ENCODE results near the gene FBL. TPM values are rescaled to one million over a fixed set of nuclear protein-coding genes. Genes with fewer than 3 reads are reported as not detected.

Gene FBL
- polyA plus RNA-seq, 1 donor (not counting 4 experiments of a cell fraction or from before 2014, with no cell fraction given), result 357 TPM

DNA sequence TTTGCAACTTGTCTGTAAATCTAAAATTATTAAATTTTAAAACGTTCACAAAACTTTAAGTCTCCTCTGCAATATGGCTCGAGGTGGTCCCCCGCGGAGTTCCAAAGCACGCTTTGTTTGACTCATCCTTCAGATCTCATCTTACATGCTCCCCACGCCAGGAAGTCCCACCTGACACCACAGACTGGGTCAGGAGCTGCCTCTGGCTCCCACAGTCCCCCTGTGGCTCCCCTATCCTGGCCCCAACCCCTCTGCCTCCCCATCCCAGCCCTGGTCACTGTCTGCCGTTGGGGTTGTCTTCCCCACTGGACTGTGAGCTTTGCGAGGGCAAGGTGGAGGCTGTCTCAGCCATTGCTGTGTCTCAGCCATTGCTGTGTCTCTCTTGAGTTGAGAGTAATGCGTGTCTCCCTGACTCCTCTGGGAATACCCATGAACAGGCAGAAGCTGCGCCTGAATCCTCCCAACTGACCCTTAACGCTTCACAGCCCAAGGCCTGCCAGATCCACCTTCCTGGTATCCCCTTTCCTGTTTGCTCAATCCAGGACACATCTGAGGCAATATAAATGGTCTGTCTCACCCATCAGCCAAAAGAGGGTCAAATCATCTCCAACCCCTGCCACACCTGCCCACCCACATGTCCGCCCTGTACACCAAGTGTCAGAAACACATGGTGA is 28.2 kb downstream of the FBL start:
- no peak for TF ChIP-seq CTCF (optimal IDR thresholded peaks at IDR 0.05 in 1 of 3, IDR thresholded peaks at IDR 0.05 in 1 of 3, conservative IDR thresholded peaks at IDR 0.05 in 1 of 3; ENCODE audit: extremely low read depth in 1 of 3, insufficient read depth in 2 of 3, low read length in 3 of 3)
- no peak for TF ChIP-seq EZH2 (IDR thresholded peaks at IDR 0.05; ENCODE audit: low read length)
- H2AFZ ChIP-seq (ENCODE audit: control insufficient read depth, low read length), result no peak overlapping the region
- FAIRE-seq (no peak), DNase-seq (ENCODE audit: low read depth, low spot score) (no peak)
- no peak overlapping the region for H3K4me2 ChIP-seq (ENCODE audit: control insufficient read depth, extremely low read depth, insufficient read depth, low read depth, low read length)
- dilution Hi-C loops (cut with MboI; ENCODE audit: extremely low pct_ligation_motif_present, low sequenced_read_pairs), result no loop called here
- no peak overlapping the region for H3K27ac ChIP-seq (ENCODE audit: control insufficient read depth, insufficient read depth, low read length)
- H3K9me1 ChIP-seq (ENCODE audit: control insufficient read depth, extremely low read depth, insufficient read depth, low read length), result no peaks in the 10 kb centered on the region
- H3K4me1 ChIP-seq (ENCODE audit: control insufficient read depth, extremely low read depth, insufficient read depth, low read length), result no peaks in the 10 kb centered on the region
- H3K9ac ChIP-seq (ENCODE audit: control insufficient read depth, extremely low read depth, insufficient read depth, low read length), result no peak overlapping the region
- H4K20me1 ChIP-seq (ENCODE audit: control insufficient read depth, extremely low read depth, insufficient read depth, low read length), result no peaks in the 10 kb centered on the region
- H3K4me3 ChIP-seq (ENCODE audit: control insufficient read depth in 2 of 3, extremely low read depth in 1 of 3, insufficient read depth in 2 of 3, low read depth in 1 of 3, low read length in 3 of 3), result no peak overlapping the region
- no peaks in the 10 kb centered on the region for H3K9me3 ChIP-seq (ENCODE audit: control insufficient read depth, low read depth, low read length)
- peaks cover 0 to 2% of the 10 kb centered on the region in 2 experiments for H3K36me3 ChIP-seq (ENCODE audit: control insufficient read depth in 2 of 2, extremely low read depth in 1 of 2, insufficient read depth in 2 of 2, low read length in 2 of 2)
- no peaks in the 10 kb centered on the region for H3K79me2 ChIP-seq (ENCODE audit: control insufficient read depth, insufficient read depth, low read length)
- no peaks in the 10 kb centered on the region for H3K27me3 ChIP-seq (ENCODE audit: control insufficient read depth, extremely low read depth, insufficient read depth, low read length)

- no peak for FAIRE-seq
- Histone ChIP-seq H3K9me3 (ENCODE audit: control insufficient read depth, low read depth, low read length) (no peaks in the 10 kb centered on the region), H3K9ac (ENCODE audit: control insufficient read depth, extremely low read depth, insufficient read depth, low read length) (no peak overlapping the region), H3K4me1 (ENCODE audit: control insufficient read depth, extremely low read depth, insufficient read depth, low read length) (no peaks in the 10 kb centered on the region), H3K9me1 (ENCODE audit: control insufficient read depth, extremely low read depth, insufficient read depth, low read length) (no peaks in the 10 kb centered on the region), H3K79me2 (ENCODE audit: control insufficient read depth, insufficient read depth, low read length) (no peaks in the 10 kb centered on the region), H2AFZ (ENCODE audit: control insufficient read depth, low read length) (no peak overlapping the region), H4K20me1 (ENCODE audit: control insufficient read depth, extremely low read depth, insufficient read depth, low read length) (no peaks in the 10 kb centered on the region), H3K4me2 (ENCODE audit: control insufficient read depth, extremely low read depth, insufficient read depth, low read depth, low read length) (no peak overlapping the region), H3K27me3 (ENCODE audit: control insufficient read depth, extremely low read depth, insufficient read depth, low read length) (no peaks in the 10 kb centered on the region), H3K36me3 (ENCODE audit: control insufficient read depth in 2 of 2, extremely low read depth in 1 of 2, insufficient read depth in 2 of 2, low read length in 2 of 2) (no peaks in the 10 kb centered on the region), H3K27ac (ENCODE audit: control insufficient read depth, insufficient read depth, low read length) (no peak overlapping the region), H3K4me3 (ENCODE audit: control insufficient read depth in 2 of 3, extremely low read depth in 1 of 3, insufficient read depth in 2 of 3, low read depth in 1 of 3, low read length in 3 of 3) (no peak overlapping the region)
- dilution Hi-C loops (cut with MboI; ENCODE audit: extremely low pct_ligation_motif_present, low sequenced_read_pairs), result no loop called here
- TF ChIP-seq CTCF (optimal IDR thresholded peaks at IDR 0.05 in 1 of 3, IDR thresholded peaks at IDR 0.05 in 1 of 3, conservative IDR thresholded peaks at IDR 0.05 in 1 of 3; ENCODE audit: extremely low read depth in 1 of 3, insufficient read depth in 2 of 3, low read length in 3 of 3) (no peak), EZH2 (IDR thresholded peaks at IDR 0.05; ENCODE audit: low read length) (no peak)
- DNase-seq (ENCODE audit: low read depth, low spot score), result no peak
Observed at GRCh38 chr19:39816287-39817048, 29.7 kb downstream of the FBL start.

All from keratinocyte (primary cell).